GM18526 (cell line): Measurements from ENCODE around the gene RYR2.

Experiments used
- POLR2A ChIP-seq: IDR thresholded peaks from 3 replicates; pipeline ENCODE4 v1.6.1; 2011; ENCODE audit not compliant: insufficient read length; ENCODE audit errors: extremely low read depth

Gene RYR2

DNA sequence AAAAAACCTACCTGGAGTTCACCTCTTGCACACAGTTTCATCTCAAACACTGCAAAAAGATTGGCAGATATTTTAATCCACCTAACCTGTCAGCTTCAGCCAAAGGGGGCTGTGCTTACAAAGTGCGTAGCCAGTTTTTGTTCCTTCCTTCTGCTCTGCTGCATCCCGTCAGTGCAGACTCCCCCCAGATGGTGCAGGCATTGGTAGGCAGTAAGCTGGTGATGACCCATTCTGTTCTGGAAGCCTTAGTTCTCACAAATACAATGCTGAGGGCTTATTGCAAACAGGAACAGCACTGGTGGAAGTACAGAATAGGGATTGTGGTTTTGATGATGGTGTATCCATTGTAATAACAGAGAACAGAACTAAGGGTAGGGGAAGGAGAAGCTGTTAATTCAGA, 239.5 kb downstream of the RYR2 start:
- no peak for TF ChIP-seq POLR2A

GRCh38 chr1:237282208-237282783, 240.3 kb downstream of the RYR2 start:
- no peak for TF ChIP-seq POLR2A

DNA sequence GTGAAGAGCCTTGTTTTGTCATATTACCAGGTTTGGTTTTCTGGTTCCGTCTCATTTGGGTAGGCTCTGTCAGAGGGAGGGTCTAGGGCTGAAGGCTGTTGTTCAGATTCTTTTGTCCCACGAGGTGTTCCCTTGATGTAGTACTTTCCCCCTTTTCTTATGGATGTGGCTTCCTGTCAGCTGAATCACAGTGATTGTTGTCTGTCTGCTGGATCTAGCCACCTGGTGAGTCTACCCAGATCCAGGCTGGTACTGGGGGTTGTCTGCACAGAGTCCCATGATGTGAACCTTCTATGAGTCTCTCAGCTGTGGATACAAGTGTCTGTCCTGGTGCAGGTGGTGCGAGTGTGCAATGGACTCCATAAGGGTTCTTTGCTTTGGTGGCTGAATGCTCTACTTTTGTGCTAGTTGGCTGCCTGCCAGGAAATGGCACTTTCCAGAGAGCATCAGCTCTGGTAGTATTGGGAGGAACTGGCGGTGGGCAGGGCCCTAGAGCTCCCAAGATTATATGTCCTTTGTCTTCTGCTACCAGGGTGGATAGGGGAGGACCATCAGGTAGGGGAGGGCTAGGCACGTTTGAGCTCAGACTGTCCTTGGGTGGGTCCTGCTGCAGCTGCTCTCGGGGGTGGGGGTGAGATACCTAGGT, 246.0 kb downstream of the RYR2 start:
- TF ChIP-seq POLR2A = no peak

- no peak for TF ChIP-seq POLR2A
Observed at GRCh38 chr1:237293804-237294203, 251.8 kb downstream of the RYR2 start.

- no peak for TF ChIP-seq POLR2A
Observed at GRCh38 chr1:237296861-237297260, 254.9 kb downstream of the RYR2 start.

DNA sequence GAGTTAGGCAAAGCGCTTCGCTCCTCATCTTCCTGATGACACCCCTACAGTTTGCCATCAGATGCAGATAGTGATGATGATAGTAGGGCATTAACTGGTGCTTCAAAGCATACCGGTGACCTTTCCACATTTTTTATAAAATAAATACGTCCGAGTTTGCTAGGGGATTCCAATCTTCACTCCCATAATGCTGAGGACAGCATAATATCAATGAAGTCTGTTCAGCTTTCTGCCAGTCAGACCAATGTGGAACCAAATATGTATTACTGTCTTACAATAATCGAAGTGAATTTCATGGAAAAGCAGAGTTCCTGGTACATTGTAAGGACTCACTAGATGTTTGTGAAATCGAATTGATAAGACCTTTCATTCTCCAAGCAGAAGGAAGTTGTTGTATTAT, 258.7 kb downstream of the RYR2 start:
- TF ChIP-seq POLR2A = no peak

DNA sequence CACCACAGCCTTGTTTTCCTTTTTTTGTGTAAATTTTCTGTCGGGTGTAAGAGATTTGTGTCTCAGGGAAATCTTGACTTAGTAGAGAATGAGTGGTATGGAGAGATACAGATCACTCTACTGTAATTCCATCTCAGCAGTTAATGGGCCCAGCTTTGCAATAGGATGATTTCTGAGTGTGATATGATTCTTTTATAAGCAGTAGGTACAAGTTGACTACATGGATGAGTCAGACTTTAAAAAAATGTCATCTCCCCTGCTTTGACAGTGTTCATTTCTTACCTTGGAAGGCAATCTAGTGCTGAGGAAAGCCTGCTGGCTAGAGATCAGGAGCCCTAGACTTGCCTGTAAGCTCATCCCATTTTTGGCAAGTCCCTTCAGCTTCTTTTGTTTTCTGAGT, 261.9 kb downstream of the RYR2 start:
- TF ChIP-seq POLR2A = no peak

DNA sequence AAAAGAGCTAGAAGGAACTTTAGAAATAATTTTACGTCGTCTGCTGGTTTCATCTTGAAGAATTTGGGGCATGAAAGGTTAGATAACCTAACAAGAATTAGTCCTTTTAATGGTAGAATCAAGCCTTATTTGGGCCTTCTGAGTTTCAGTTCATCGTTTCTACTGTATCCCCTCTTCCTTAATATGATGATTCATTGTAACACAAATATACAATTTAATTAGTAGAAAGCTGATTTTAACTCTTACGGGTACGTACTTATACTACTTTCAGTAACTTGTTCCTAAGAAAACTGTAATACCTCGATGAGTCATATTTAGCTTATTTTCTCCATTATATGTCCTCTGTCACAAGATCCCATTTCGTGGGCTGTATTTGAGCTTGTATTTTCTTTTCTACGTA, 264.7 kb downstream of the RYR2 start:
- no peak for TF ChIP-seq POLR2A

DNA sequence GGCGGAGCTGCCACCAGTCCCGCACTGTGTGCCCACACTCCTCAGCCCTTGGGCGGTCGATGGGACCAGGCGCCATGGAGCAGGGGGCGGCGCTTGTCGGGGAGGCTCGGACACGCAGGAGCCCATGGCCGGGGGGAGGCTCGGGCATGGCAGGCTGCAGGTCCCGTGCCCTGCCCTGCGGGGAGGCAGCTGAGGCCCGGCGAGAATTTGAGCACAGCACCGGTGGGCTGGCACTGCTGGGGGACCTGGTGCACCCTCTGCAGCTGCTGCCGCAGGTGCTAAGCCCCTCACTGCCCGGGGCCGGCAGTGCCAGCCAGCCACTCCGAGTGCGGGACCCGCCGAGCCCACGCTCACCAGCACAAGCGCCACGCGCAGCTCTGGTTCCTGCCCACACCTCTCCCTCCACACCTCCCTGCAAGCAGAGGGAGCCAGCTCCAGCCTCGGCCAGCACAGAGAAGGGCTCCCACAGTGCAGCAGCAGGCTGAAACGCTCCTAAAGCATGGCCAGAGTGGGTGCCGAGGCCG, 267.7 kb downstream of the RYR2 start:
- TF ChIP-seq POLR2A = no peak

DNA sequence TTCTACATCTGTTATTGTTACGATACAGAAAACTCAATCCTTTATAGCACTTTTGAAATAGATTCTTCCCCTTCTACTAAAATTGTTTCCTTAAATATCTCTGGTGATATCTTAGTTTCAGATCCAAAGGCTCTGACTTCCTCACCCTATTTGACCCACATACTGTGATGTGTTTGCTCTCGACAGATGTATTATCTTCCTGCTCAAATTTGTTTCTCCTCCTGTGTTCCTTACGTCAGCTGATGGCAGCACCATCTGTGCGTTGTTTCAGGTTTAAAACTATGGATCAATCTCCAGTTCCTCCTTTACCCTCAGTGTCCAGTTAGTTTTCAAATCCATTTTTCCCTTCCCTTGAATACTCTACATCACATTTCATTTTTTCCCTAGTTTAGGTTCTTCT, 274.4 kb downstream of the RYR2 start:
- TF ChIP-seq POLR2A = no peak

GRCh38 chr1:237318748-237319147, 276.8 kb downstream of the RYR2 start:
- TF ChIP-seq POLR2A = no peak

GRCh38 chr1:237320890-237321289, 278.9 kb downstream of the RYR2 start:
- TF ChIP-seq POLR2A = no peak

DNA sequence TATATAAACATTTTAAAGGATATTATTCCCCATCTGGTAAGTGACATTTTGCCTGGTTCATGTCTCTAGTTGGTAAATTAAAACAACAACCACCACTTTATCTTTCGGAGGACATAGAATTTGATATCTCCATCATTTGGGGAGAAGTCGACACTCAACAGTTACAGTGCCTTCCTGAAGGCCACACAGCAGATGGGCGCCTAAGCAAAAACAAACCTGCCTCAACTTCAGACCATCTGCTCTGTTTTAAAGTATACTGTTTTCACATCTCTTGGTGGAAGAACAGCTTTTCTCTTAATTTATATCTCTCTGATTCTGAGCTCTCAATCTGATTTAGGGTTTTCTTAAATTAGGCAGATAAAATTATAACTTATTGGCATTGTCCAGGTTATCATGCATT, 282.2 kb downstream of the RYR2 start:
- no peak for TF ChIP-seq POLR2A

DNA sequence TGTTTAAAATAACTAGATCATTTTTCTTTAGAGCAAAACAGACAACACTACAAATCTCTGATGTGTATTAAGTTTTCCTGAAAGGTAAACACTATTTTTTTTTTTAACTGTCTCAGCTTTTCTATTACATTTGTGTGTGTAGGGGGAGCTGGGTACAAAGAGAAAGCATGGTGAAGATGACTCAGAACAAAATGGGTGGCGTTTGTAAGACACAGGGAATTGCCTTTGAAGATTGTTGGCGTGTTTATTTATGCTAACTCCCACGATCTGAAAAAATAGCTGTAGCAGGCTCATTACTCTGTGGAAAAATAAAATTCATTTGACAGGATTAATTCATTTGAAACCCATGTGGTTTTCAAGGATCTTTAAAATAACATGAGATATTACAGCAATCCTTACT, 285.1 kb downstream of the RYR2 start:
- no peak for TF ChIP-seq POLR2A

DNA sequence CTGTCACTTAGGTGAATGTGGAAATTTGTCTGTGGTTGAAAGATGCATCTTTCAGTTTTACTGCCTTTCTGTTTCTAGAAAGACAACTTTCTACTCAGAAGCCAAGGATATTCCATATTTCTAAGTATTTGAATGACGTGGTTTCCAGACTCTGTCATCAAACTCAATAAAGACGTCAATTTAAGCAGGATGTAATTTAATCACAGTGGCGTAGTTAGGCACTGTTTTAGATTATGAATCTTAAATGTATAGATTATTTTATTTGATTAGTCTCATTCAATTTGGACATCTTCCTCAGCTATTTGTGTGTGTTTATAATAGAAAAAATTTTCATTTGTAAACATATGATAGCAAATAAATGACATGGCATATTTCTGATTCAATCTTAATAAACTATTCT, 298.9 kb downstream of the RYR2 start:
- TF ChIP-seq POLR2A = no peak

DNA sequence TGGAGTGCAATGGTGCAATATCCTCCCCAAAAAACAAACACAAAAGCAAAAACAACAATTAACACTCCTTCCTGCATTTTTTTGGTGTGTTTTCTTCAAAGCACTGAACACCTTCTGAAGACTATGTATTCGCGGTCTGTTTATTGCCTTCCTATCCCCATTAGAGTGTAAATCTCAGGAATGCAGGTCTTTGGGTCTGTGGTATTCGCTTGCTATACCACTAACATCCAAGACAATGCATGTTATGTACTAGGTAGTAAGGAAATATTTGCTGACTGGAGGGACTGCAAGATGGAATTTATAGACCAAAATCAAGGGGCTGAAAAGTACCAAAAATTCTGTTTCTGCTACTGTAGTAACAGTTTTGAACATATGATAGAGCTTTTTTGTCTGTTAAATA, 299.4 kb downstream of the RYR2 start:
- no peak for TF ChIP-seq POLR2A

DNA sequence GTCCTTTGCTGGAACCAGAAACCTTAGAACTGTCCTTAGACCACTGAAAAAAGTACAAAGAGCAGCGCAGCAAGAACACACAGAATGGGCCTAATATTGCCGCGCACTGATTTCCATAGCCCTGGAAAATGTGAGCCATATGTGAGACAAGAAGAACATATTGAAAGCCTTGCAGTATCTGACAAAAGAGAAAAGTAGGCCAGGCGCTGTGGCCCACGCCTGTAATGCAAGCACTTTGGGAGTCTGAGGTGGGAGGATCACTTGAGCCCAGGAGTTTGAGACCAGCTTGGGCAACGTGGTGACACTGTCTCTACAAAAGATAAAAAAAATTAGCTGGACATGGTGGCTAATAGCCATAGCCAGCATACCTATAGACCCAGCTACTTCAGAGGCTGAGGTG, 300.7 kb downstream of the RYR2 start:
- TF ChIP-seq POLR2A = no peak
